Measurements from ENCODE around the gene SAA1. TPM values are rescaled to one million over a fixed set of nuclear protein-coding genes. Genes with fewer than 3 reads are reported as not detected.

Gene SAA1
- total RNA-seq, 1 experiment from 2014 or later: not detected

GRCh38 chr11:18308242-18308641 is 42.2 kb downstream of the SAA1 start:
- peaks cover 68% of the 10 kb centered on the region for H3K36me3 ChIP-seq
- no peak overlapping the region for H3K4me3 ChIP-seq
- H3K9me3 ChIP-seq (replicated peaks): no peaks in the 10 kb centered on the region
- H3K27me3 ChIP-seq (replicated peaks): no peaks in the 10 kb centered on the region
- peaks cover 18% of the 10 kb centered on the region for H3K4me1 ChIP-seq (replicated peaks)
- no peak overlapping the region for H3K27ac ChIP-seq
- no peak for DNase-seq (ENCODE audit: low read depth in 1 of 2, low spot score in 2 of 2)

GRCh38 chr11:18309691-18310090 is 43.6 kb downstream of the SAA1 start:
- Histone ChIP-seq H3K4me1 (replicated peaks) (peaks cover 28% of the 10 kb centered on the region), H3K27me3 (replicated peaks) (no peaks in the 10 kb centered on the region), H3K27ac (no peak overlapping the region), H3K36me3 (peaks cover 60% of the 10 kb centered on the region), H3K4me3 (no peak overlapping the region), H3K9me3 (replicated peaks) (no peaks in the 10 kb centered on the region)
- DNase-seq (ENCODE audit: low read depth in 1 of 2, low spot score in 2 of 2): no peak

- peaks cover 28% of the 10 kb centered on the region for H3K4me1 ChIP-seq (replicated peaks)
- no peak overlapping the region for H3K27ac ChIP-seq
- H3K9me3 ChIP-seq (replicated peaks): no peaks in the 10 kb centered on the region
- H3K36me3 ChIP-seq: peaks cover 52% of the 10 kb centered on the region
- no peak overlapping the region for H3K4me3 ChIP-seq
- DNase-seq (ENCODE audit: low read depth in 1 of 2, low spot score in 2 of 2): no peak
- H3K27me3 ChIP-seq (replicated peaks): no peaks in the 10 kb centered on the region
Measured at GRCh38 chr11:18310800-18311340, 44.8 kb downstream of the SAA1 start.

GRCh38 chr11:18312012-18312411 is 45.9 kb downstream of the SAA1 start:
- no peak overlapping the region for H3K4me3 ChIP-seq
- H3K4me1 ChIP-seq (replicated peaks): peaks cover 28% of the 10 kb centered on the region
- peaks cover 40% of the 10 kb centered on the region for H3K36me3 ChIP-seq
- H3K27me3 ChIP-seq (replicated peaks): no peaks in the 10 kb centered on the region
- DNase-seq (ENCODE audit: low read depth in 1 of 2, low spot score in 2 of 2): peak in 1 of 2 experiments; percentile 30
- H3K27ac ChIP-seq: peak overlapping the region; percentile 84
- H3K9me3 ChIP-seq (replicated peaks): no peaks in the 10 kb centered on the region

- H3K9me3 ChIP-seq (replicated peaks): no peaks in the 10 kb centered on the region
- no peaks in the 10 kb centered on the region for H3K27me3 ChIP-seq (replicated peaks)
- H3K4me3 ChIP-seq: no peak overlapping the region
- H3K4me1 ChIP-seq (replicated peaks): peaks cover 28% of the 10 kb centered on the region
- H3K36me3 ChIP-seq: peaks cover 38% of the 10 kb centered on the region
- peak overlapping the region; percentile 84 for H3K27ac ChIP-seq
- peak; percentile 61 to 80 for DNase-seq (ENCODE audit: low read depth in 1 of 2, low spot score in 2 of 2)
Measured at GRCh38 chr11:18312663-18313420, 46.8 kb downstream of the SAA1 start.

GRCh38 chr11:18313965-18314763 is 48.1 kb downstream of the SAA1 start:
- Histone ChIP-seq H3K4me1 (replicated peaks) (peaks cover 29% of the 10 kb centered on the region), H3K9me3 (replicated peaks) (no peaks in the 10 kb centered on the region), H3K4me3 (no peak overlapping the region), H3K27ac (peak overlapping the region; percentile 84), H3K27me3 (replicated peaks) (no peaks in the 10 kb centered on the region), H3K36me3 (peaks cover 25% of the 10 kb centered on the region)
- DNase-seq (ENCODE audit: low read depth in 1 of 2, low spot score in 2 of 2): peak; percentile 49 to 74

- Histone ChIP-seq H3K9me3 (replicated peaks) (no peaks in the 10 kb centered on the region), H3K4me3 (no peak overlapping the region), H3K4me1 (replicated peaks) (peaks cover 34% of the 10 kb centered on the region), H3K27ac (no peak overlapping the region), H3K27me3 (replicated peaks) (no peaks in the 10 kb centered on the region), H3K36me3 (peaks cover 20% of the 10 kb centered on the region)
- no peak for DNase-seq (ENCODE audit: low read depth in 1 of 2, low spot score in 2 of 2)
Measured at GRCh38 chr11:18314784-18315523, 48.9 kb downstream of the SAA1 start.

GRCh38 chr11:18315893-18316292 is 49.8 kb downstream of the SAA1 start:
- DNase-seq (ENCODE audit: low read depth in 1 of 2, low spot score in 2 of 2): no peak

GRCh38 chr11:18317551-18317950 is 51.5 kb downstream of the SAA1 start:
- DNase-seq (ENCODE audit: low read depth in 1 of 2, low spot score in 2 of 2): no peak
- no peaks in the 10 kb centered on the region for H3K27me3 ChIP-seq (replicated peaks)
- H3K9me3 ChIP-seq (replicated peaks): no peaks in the 10 kb centered on the region
- H3K4me3 ChIP-seq: no peak overlapping the region
- H3K27ac ChIP-seq: no peak overlapping the region
- 0 out of 2 replicates have a peak, but pooled peaks cover 6% of the 10 kb centered on the region for H3K36me3 ChIP-seq
- peaks cover 38% of the 10 kb centered on the region for H3K4me1 ChIP-seq (replicated peaks)

More at GRCh38 chr11:18315893-18316292, 49.8 kb downstream of the SAA1 start:
- H3K9me3 ChIP-seq (replicated peaks): no peaks in the 10 kb centered on the region
- H3K36me3 ChIP-seq: peaks cover 11% of the 10 kb centered on the region
- H3K4me1 ChIP-seq (replicated peaks): peaks cover 44% of the 10 kb centered on the region
- H3K27ac ChIP-seq: no peak overlapping the region
- H3K27me3 ChIP-seq (replicated peaks): no peaks in the 10 kb centered on the region
- H3K4me3 ChIP-seq: no peak overlapping the region

Other genes starting within 250 kb of the SAA1 start
- 0.03 TPM in 1 of 2 replicates, not detected in the other for gene TPH1, start 220.0 kb upstream of the SAA1 start, total RNA-seq (2014; rRNA removed; shearing (Covaris generic))
- gene SAAL1, start 160.2 kb upstream of the SAA1 start, total RNA-seq (2014; rRNA removed; shearing (Covaris generic)): 47.7 and 50.9 TPM in 2 replicates
- not detected in 2 replicates for gene MRGPRX3, start 133.7 kb upstream of the SAA1 start, total RNA-seq (2014; rRNA removed; shearing (Covaris generic))
- not detected in 2 replicates for gene MRGPRX4, start 93.4 kb upstream of the SAA1 start, total RNA-seq (2014; rRNA removed; shearing (Covaris generic))
- not detected in 2 replicates for gene SAA4, start 29.5 kb upstream of the SAA1 start, total RNA-seq (2014; rRNA removed; shearing (Covaris generic))
- gene SAA2, start 17.6 kb upstream of the SAA1 start, total RNA-seq (2014; rRNA removed; shearing (Covaris generic)): not detected in 2 replicates
- gene HPS5, start 55.9 kb downstream of the SAA1 start, total RNA-seq (2014; rRNA removed; shearing (Covaris generic)): 58.2 and 67.5 TPM in 2 replicates
- 93.8 and 121 TPM in 2 replicates for gene GTF2H1, start 56.3 kb downstream of the SAA1 start, total RNA-seq (2014; rRNA removed; shearing (Covaris generic))
- gene LDHA, start 128.3 kb downstream of the SAA1 start, total RNA-seq (2014; rRNA removed; shearing (Covaris generic)): 758 and 913 TPM in 2 replicates
- gene LDHC, start 146.1 kb downstream of the SAA1 start, total RNA-seq (2014; rRNA removed; shearing (Covaris generic)): 0.08 TPM in 1 of 2 replicates, not detected in the other
- not detected in 2 replicates for gene LDHAL6A, start 189.6 kb downstream of the SAA1 start, total RNA-seq (2014; rRNA removed; shearing (Covaris generic))

Data from SJSA1 (cell line).